Gastroesophageal sphincter (tissue), 4 donors: Measurements from ENCODE around the gene SENP2. TPM values are rescaled to one million over a fixed set of nuclear protein-coding genes. Genes with fewer than 3 reads are reported as not detected.

Experiments
- small RNA-seq, 4 donors: library from RNA; depleted of rRNA; stranded (forward); fragments of <200 nt; gene quantifications; one replicate each; pipeline ENCODE3, GENCODE V24; 2016
- total RNA-seq, 4 donors: library from RNA; depleted of rRNA; stranded (reverse); fragments of >200 nt; gene quantifications; one replicate each; pipeline ENCODE4 v1.1.0, GENCODE V29; 2016

Gene SENP2
- total RNA-seq, 4 donors from 2014 or later, result 25.8 to 51.2 (median 40.2) TPM

Small RNA genes within 50 kb of the gene (small RNA-seq; reads per million reads assigned to genes)
- gene AC133473.1, result 0 reads per million in 4 donors

Other genes with a start within 250 kb of the SENP2 start
- gene MAP3K13, start 223.2 kb upstream of the SENP2 start, total RNA-seq, result 10 to 100 TPM; 17.1 to 29.2 (median 23.3) TPM
- gene TMEM41A, start 87.3 kb upstream of the SENP2 start, total RNA-seq, result 10 to 100 TPM in 1 of 4 donors, 1 to 10 TPM in 3; 7.2 to 10.4 (median 9.3) TPM
- 1 to 10 TPM in 1 of 4 donors, under 1 TPM in 2, not detected in 1; 0.31 to 1.2 (median 0.58) TPM for gene LIPH, start 33.7 kb upstream of the SENP2 start, total RNA-seq
- 10 to 100 TPM in 2 of 4 donors, 1 to 10 TPM in 2; 3.9 to 13.5 (median 8.1) TPM for gene IGF2BP2, start 238.7 kb downstream of the SENP2 start, total RNA-seq